GM23248 (cell line): ENCODE results near the gene ITGB2.

Experiments
- EZH2 ChIP-seq: fragments of 200-600 bp; sonication (generic); IDR thresholded peaks from 2 replicates; pipeline ENCODE4 v1.6.1; 2018; ENCODE audit warnings: antibody characterized with exemption, mild to moderate bottlenecking; ENCODE audit not compliant: insufficient read depth, poor library complexity, severe bottlenecking
- EZH2phosphoT487 ChIP-seq: fragments of 200-600 bp; sonication (generic); IDR thresholded peaks from 2 replicates; pipeline ENCODE4 v1.6.1; 2018; ENCODE audit warnings: antibody characterized with exemption, moderate library complexity, mild to moderate bottlenecking, low read depth; ENCODE audit not compliant: insufficient read depth

GRCh38 chr21:44913425-44914175, 7.1 kb downstream of the ITGB2 start:
- TF ChIP-seq EZH2 (no peak), EZH2phosphoT487 (no peak)
